Measurements from ENCODE around the gene METAP1. TPM values are rescaled to one million over a fixed set of nuclear protein-coding genes. Genes with fewer than 3 reads are reported as not detected.

Gene METAP1
- polyA plus RNA-seq, 2 of the 4 experiments (the other 2 are of a cell fraction): 68.2 to 106 TPM

DNA sequence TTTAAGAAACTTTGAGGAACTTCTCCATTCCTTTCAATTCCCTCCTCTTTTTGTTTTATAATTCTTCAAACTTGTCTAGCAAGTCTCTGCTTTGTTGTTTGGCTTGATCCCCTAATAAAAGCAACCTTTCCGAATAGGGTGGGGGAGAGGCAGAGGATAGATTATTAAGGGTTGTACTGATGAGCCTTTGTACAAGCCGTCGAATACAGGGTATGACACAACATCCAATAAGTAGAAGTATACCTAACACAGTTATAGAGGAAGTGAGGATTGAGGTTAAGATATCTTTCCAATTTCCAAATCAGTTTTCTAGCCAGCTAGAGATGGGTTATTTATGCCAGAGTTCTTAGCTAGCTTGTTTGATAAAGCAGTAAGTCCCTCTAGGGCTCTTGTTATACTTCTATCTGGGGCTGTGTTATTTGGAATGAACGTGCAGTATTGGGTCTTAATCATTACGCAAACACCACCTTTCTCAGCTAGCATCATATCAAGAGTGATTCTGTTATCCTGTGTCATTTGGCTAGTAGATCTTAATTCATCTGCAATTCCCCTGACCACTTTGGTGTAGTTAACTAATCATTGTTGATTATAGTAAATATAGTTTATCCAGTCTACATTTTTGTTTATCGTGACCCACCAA, 18.5 kb downstream of the METAP1 start:
- ChIA-PET CTCF (interaction anchor here (1.2 to 1.4 kb wide), 2 partner anchors 19 to 42 kb away, joined by 3 to 4 read pairs; partner anchors contain the start of gene METAP1), POLR2A (interaction anchor here (0.7 kb wide), 1 partner anchor 19 kb away, joined by 3 read pairs; the partner anchor contains the start of gene METAP1)
- no peak overlapping the region for H3K4me3 ChIP-seq
- H3K9me3 ChIP-seq: 0 out of 3 replicates have a peak, but pooled peaks cover 9% of the 10 kb centered on the region
- no peak for ATAC-seq
- WGBS (ENCODE audit: missing lambda C conversion rate): 93% methylated on average over 6 of the region's 6 CpGs
- H3K27ac ChIP-seq: no peak overlapping the region
- TF ChIP-seq HDAC2 (IDR thresholded peaks at IDR 0.05) (no peak), ZFP36 (IDR thresholded peaks at IDR 0.05; ENCODE audit: borderline replicate concordance, partially characterized antibody) (no peak), PHF8 (IDR thresholded peaks at IDR 0.05; ENCODE audit: borderline replicate concordance, low read depth) (no peak), CBX2 (IDR thresholded peaks at IDR 0.05; ENCODE audit: borderline replicate concordance, low read depth) (no peak), NPAS2 (CRISPR knock-in tag; IDR thresholded peaks at IDR 0.05; ENCODE audit: borderline replicate concordance) (no peak), ESRRA (IDR thresholded peaks at IDR 0.05; ENCODE audit: borderline replicate concordance, low read length) (no peak), POLR2AphosphoS2 (conservative IDR thresholded peaks at IDR 0.05; ENCODE audit: low read length) (no peak), RNF2 (IDR thresholded peaks at IDR 0.05; ENCODE audit: borderline replicate concordance, low read depth) (no peak), FOSL2 (IDR thresholded peaks at IDR 0.05) (no peak), FOSL2 (CRISPR knock-in tag; IDR thresholded peaks at IDR 0.05) (no peak), NR3C1 (IDR thresholded peaks at IDR 0.05) (no peak), EP300 (IDR thresholded peaks at IDR 0.05) (no peak)
- TF ChIP-seq, protein P1, sequence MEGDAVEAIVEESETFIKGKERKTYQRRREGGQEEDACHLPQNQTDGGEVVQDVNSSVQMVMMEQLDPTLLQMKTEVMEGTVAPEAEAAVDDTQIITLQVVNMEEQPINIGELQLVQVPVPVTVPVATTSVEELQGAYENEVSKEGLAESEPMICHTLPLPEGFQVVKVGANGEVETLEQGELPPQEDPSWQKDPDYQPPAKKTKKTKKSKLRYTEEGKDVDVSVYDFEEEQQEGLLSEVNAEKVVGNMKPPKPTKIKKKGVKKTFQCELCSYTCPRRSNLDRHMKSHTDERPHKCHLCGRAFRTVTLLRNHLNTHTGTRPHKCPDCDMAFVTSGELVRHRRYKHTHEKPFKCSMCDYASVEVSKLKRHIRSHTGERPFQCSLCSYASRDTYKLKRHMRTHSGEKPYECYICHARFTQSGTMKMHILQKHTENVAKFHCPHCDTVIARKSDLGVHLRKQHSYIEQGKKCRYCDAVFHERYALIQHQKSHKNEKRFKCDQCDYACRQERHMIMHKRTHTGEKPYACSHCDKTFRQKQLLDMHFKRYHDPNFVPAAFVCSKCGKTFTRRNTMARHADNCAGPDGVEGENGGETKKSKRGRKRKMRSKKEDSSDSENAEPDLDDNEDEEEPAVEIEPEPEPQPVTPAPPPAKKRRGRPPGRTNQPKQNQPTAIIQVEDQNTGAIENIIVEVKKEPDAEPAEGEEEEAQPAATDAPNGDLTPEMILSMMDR (IDR thresholded peaks at IDR 0.05): no peak
- TF ChIP-seq, protein P2, sequence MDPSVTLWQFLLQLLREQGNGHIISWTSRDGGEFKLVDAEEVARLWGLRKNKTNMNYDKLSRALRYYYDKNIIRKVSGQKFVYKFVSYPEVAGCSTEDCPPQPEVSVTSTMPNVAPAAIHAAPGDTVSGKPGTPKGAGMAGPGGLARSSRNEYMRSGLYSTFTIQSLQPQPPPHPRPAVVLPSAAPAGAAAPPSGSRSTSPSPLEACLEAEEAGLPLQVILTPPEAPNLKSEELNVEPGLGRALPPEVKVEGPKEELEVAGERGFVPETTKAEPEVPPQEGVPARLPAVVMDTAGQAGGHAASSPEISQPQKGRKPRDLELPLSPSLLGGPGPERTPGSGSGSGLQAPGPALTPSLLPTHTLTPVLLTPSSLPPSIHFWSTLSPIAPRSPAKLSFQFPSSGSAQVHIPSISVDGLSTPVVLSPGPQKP (IDR thresholded peaks at IDR 0.05; ENCODE audit: low read depth, low read length): no peak
- TF ChIP-seq, protein P3, sequence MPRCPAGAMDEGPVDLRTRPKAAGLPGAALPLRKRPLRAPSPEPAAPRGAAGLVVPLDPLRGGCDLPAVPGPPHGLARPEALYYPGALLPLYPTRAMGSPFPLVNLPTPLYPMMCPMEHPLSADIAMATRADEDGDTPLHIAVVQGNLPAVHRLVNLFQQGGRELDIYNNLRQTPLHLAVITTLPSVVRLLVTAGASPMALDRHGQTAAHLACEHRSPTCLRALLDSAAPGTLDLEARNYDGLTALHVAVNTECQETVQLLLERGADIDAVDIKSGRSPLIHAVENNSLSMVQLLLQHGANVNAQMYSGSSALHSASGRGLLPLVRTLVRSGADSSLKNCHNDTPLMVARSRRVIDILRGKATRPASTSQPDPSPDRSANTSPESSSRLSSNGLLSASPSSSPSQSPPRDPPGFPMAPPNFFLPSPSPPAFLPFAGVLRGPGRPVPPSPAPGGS (IDR thresholded peaks at IDR 0.05): no peak
- TF ChIP-seq, protein P4, sequence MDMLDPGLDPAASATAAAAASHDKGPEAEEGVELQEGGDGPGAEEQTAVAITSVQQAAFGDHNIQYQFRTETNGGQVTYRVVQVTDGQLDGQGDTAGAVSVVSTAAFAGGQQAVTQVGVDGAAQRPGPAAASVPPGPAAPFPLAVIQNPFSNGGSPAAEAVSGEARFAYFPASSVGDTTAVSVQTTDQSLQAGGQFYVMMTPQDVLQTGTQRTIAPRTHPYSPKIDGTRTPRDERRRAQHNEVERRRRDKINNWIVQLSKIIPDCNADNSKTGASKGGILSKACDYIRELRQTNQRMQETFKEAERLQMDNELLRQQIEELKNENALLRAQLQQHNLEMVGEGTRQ (IDR thresholded peaks at IDR 0.05): no peak
- FAIRE-seq: no peak
- no peak overlapping the region for H3K4me2 ChIP-seq
- no peak for DNase-seq (ENCODE audit: low read depth in 1 of 2, low spot score in 1 of 2)
- H3K4me1 ChIP-seq: no peaks in the 10 kb centered on the region

DNA sequence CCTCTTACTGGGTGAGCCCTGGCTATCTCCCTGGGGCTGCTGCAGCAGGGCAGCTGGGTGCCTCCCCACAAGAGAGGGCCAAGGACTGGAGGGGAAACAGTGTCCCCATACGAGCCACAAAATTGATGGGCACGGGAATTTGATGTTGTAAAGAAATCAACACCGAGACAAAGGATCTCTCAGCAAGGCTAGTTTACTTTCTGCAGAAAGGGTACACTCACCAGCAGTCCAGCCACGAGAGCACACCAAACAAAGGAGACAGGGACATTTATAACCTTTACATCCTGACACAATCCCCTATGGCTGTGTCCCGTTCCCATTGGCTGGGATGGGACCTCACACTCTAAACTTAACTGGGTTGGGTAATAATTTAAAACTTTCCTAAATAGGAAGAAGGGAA, 25.9 kb downstream of the METAP1 start:
- Histone ChIP-seq H3K9me3 (peaks cover 8% of the 10 kb centered on the region; the same call in 1 of the 3 replicates), H3K4me2 (no peak overlapping the region), H3K27ac (no peak overlapping the region), H3K4me3 (no peak overlapping the region), H3K4me1 (peaks cover 28% of the 10 kb centered on the region)
- TF ChIP-seq NR3C1 (IDR thresholded peaks at IDR 0.05) (no peak), KDM5A (IDR thresholded peaks at IDR 0.05) (no peak), RFX5 (IDR thresholded peaks at IDR 0.05) (no peak)
- TF ChIP-seq, protein P5, sequence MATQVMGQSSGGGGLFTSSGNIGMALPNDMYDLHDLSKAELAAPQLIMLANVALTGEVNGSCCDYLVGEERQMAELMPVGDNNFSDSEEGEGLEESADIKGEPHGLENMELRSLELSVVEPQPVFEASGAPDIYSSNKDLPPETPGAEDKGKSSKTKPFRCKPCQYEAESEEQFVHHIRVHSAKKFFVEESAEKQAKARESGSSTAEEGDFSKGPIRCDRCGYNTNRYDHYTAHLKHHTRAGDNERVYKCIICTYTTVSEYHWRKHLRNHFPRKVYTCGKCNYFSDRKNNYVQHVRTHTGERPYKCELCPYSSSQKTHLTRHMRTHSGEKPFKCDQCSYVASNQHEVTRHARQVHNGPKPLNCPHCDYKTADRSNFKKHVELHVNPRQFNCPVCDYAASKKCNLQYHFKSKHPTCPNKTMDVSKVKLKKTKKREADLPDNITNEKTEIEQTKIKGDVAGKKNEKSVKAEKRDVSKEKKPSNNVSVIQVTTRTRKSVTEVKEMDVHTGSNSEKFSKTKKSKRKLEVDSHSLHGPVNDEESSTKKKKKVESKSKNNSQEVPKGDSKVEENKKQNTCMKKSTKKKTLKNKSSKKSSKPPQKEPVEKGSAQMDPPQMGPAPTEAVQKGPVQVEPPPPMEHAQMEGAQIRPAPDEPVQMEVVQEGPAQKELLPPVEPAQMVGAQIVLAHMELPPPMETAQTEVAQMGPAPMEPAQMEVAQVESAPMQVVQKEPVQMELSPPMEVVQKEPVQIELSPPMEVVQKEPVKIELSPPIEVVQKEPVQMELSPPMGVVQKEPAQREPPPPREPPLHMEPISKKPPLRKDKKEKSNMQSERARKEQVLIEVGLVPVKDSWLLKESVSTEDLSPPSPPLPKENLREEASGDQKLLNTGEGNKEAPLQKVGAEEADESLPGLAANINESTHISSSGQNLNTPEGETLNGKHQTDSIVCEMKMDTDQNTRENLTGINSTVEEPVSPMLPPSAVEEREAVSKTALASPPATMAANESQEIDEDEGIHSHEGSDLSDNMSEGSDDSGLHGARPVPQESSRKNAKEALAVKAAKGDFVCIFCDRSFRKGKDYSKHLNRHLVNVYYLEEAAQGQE (IDR thresholded peaks at IDR 0.05): no peak
- TF ChIP-seq, protein P2 (IDR thresholded peaks at IDR 0.05; ENCODE audit: low read depth, low read length): no peak
- TF ChIP-seq, protein P6, sequence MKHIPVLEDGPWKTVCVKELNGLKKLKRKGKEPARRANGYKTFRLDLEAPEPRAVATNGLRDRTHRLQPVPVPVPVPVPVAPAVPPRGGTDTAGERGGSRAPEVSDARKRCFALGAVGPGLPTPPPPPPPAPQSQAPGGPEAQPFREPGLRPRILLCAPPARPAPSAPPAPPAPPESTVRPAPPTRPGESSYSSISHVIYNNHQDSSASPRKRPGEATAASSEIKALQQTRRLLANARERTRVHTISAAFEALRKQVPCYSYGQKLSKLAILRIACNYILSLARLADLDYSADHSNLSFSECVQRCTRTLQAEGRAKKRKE (CRISPR knock-in tag; IDR thresholded peaks at IDR 0.05; ENCODE audit: low read depth): no peak
- TF ChIP-seq, protein P7, sequence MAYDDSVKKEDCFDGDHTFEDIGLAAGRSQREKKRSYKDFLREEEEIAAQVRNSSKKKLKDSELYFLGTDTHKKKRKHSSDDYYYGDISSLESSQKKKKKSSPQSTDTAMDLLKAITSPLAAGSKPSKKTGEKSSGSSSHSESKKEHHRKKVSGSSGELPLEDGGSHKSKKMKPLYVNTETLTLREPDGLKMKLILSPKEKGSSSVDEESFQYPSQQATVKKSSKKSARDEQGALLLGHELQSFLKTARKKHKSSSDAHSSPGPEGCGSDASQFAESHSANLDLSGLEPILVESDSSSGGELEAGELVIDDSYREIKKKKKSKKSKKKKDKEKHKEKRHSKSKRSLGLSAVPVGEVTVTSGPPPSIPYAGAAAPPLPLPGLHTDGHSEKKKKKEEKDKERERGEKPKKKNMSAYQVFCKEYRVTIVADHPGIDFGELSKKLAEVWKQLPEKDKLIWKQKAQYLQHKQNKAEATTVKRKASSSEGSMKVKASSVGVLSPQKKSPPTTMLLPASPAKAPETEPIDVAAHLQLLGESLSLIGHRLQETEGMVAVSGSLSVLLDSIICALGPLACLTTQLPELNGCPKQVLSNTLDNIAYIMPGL (CRISPR knock-in tag; IDR thresholded peaks at IDR 0.05; ENCODE audit: borderline replicate concordance): no peak
- 92% methylated on average over 5 of the region's 5 CpGs for WGBS (ENCODE audit: missing lambda C conversion rate)
- FAIRE-seq: no peak
- ChIA-PET CTCF (interaction anchor here (2.2 kb wide), 1 partner anchor 35 kb away, joined by 9 read pairs; no protein-coding TSS in a partner anchor), POLR2A (no interaction called here)
- no peak for DNase-seq (ENCODE audit: low read depth in 1 of 2, low spot score in 1 of 2)
- ATAC-seq: no peak

All from A549 (cell line).